A673 (cell line): ENCODE data around the gene SCYGR6.

ENCODE experiments used
- CTCF ChIP-seq: fragments of 300-800, 200-600 bp; sonication (generic); conservative IDR thresholded peaks from 2 replicates; pipeline ENCODE4 v1.5.1; 2017; ENCODE audit warnings: low read depth, mild to moderate bottlenecking, antibody characterized with exemption, low read length, moderate library complexity, mixed read lengths
- EZH2 ChIP-seq: fragments of 200-600 bp; sonication (generic); IDR thresholded peaks from 2 replicates; pipeline ENCODE4 v1.6.1; 2017; ENCODE audit warnings: borderline replicate concordance, low read depth, mild to moderate bottlenecking, mixed read lengths, antibody characterized with exemption, low read length; ENCODE audit not compliant: poor library complexity, severe bottlenecking

- TF ChIP-seq CTCF (no peak), EZH2 (no peak)
Observed at GRCh38 chr2:227724394-227725039, at the start of gene SCYGR6.
